Stimulated activated effector memory CD8-positive, alpha-beta T cell treated with anti-CD3 and anti-CD28 coated beads, Interleukin-12 subunit alpha, Interleukin-12 subunit beta, amount 100 ng/mL, for 72 hours (primary cell): ENCODE results near the gene ZNRF3.

Experiments used
- ATAC-seq: fragments of 150-1000 bp; cut with Tn5 transposase; 2 replicates; pipeline ENCODE4 v1.10.0; 2021
- DNase-seq, 2 donors: peaks; one replicate each; pipeline ENCODE4 v3.0.0; 2021 to 2022; ENCODE audit warnings: low spot score in 2 of 2
- H3K27ac Mint-ChIP-seq: one replicate; pipeline ENCODE4 v1.8.0; 2022; ENCODE audit warnings: mild to moderate bottlenecking, mixed read lengths
- H3K36me3 Mint-ChIP-seq: one replicate; pipeline ENCODE4 v1.8.0; 2022; ENCODE audit warnings: mild to moderate bottlenecking, mixed read lengths
- H3K4me1 Mint-ChIP-seq: one replicate; pipeline ENCODE4 v1.8.0; 2022; ENCODE audit warnings: mixed read lengths
- H3K4me3 Mint-ChIP-seq: one replicate; pipeline ENCODE4 v1.8.0; 2022; ENCODE audit warnings: mild to moderate bottlenecking, mixed read lengths
- H3K9me3 Mint-ChIP-seq: one replicate; pipeline ENCODE4 v1.8.0; 2022; ENCODE audit warnings: mixed read lengths

The ZNRF3 gene

DNA sequence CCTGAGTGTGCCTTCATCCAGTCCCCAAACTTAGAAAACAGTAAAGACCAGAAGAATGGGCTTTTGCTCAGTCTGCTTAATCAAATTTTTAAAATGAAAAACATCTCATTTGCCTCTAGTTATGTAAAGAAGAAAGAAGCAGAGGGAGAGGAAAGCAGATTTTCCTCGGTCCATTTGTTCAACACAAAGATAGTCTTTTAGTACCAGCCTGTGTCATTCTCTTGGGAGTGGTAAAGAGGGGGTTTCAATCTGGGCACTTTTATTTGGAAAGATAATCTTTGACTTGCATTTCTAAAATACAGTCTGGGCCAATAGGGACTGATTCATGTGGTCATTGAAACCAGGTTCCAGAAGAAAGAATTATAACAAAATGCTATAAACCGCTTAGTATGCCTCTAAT lies 218.9 kb downstream of the ZNRF3 start:
- ATAC-seq (no peak), DNase-seq (no peak)
- Mint-ChIP-seq H3K36me3 (no peaks in the 10 kb centered on the region), H3K4me1 (no peaks in the 10 kb centered on the region), H3K9me3 (no peaks in the 10 kb centered on the region), H3K4me3 (no peak overlapping the region), H3K27ac (no peak overlapping the region)

DNA sequence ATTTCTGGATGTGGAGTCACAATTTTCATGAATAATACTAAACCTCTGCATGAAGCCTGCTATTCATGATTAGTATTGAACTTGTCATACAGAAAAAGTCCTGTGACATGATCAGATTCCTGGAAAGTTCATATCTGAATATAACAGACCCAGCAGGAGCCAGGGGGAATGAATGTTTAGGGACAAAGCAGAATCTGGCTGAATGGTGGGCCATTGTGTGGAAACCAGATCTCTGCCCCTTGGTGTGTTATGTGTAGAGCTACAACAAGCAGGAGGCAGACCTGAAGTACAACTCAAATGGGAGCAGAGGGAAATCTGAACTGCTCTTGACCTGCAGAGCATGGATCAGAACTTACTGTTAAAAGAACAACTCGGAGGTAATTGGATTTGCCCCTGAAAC lies 219.7 kb downstream of the ZNRF3 start:
- Mint-ChIP-seq H3K4me1 (no peaks in the 10 kb centered on the region), H3K36me3 (no peaks in the 10 kb centered on the region), H3K27ac (no peak overlapping the region)

DNA sequence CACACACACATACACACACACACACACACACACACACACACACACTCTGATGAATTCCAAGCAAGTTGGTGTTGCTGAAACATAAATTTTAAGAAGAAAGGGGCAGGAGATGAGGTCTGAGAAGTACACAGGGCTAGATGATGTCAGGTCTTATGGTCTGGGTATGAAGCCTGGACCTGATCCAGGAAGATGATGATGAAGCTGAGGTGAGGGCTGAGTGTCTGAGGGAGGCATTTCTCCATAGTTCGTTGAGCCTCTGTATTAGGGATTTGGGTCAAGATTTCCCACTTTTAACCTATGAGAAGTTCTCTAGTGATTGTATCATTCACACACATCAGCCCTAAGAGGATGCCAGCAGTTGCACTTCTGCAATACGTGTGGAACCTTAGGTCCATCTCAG lies 222.1 kb downstream of the ZNRF3 start:
- Mint-ChIP-seq H3K4me3 (no peak overlapping the region), H3K36me3 (no peaks in the 10 kb centered on the region), H3K27ac (no peak overlapping the region), H3K9me3 (no peaks in the 10 kb centered on the region), H3K4me1 (no peaks in the 10 kb centered on the region)
- DNase-seq (no peak), ATAC-seq (no peak)

More for the DNA sequence above, 219.7 kb downstream of the ZNRF3 start:
- Mint-ChIP-seq H3K4me3 (no peak overlapping the region), H3K9me3 (no peaks in the 10 kb centered on the region)
- DNase-seq (no peak), ATAC-seq (no peak)

DNA sequence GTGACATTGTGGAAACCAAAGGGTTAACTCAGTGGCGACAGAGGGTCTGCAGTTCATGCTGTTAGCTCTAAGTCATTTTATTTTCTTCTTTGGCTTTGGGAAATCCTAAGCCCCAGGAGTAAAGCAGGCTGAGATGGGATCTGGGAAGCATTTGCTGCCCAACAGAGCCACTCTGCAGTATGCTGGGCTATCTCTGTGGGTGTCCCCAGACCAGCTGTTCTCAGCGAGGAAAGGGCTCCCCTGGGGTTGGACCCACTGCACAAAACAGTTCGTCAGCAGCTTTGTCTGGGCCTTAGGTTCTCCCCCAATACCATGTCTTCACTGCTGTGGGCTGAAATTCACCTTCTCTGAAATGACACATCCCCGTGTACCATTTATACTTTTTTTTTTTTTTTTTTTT lies 223.5 kb downstream of the ZNRF3 start:
- ATAC-seq (no peak), DNase-seq (no peak)
- Mint-ChIP-seq H3K4me3 (no peak overlapping the region), H3K9me3 (no peaks in the 10 kb centered on the region), H3K4me1 (no peaks in the 10 kb centered on the region), H3K36me3 (no peaks in the 10 kb centered on the region), H3K27ac (no peak overlapping the region)
